Immature natural killer cell (primary cell): ENCODE measurements around the gene KTN1. TPM values are rescaled to one million over a fixed set of nuclear protein-coding genes. Genes with fewer than 3 reads are reported as not detected.

Experiments used
- DNase-seq, 3 donors: peaks; one replicate each; pipeline ENCODE4 v3.0.0; 2022; ENCODE audit warnings: mixed read lengths in 1 of 3
- H3K27ac Mint-ChIP-seq, 6 donors: one replicate each; pipeline ENCODE4 v1.8.0; 2020; ENCODE audit warnings: mixed read lengths in 6 of 6, mild to moderate bottlenecking in 5 of 6, inconsistent platforms in 4 of 6, moderate library complexity in 3 of 6
- H3K27me3 Mint-ChIP-seq, 3 donors: one replicate each; pipeline ENCODE4 v1.8.0; 2020 to 2021; ENCODE audit warnings: low read depth in 3 of 3, mild to moderate bottlenecking in 3 of 3, mixed read lengths in 3 of 3, moderate library complexity in 3 of 3, inconsistent platforms in 1 of 3
- H3K36me3 Mint-ChIP-seq, 3 donors: one replicate each; pipeline ENCODE4 v1.8.0; 2020; ENCODE audit warnings: mixed read lengths in 3 of 3, inconsistent platforms in 2 of 3, mild to moderate bottlenecking in 2 of 3
- H3K4me1 Mint-ChIP-seq, 2 donors: one replicate each; pipeline ENCODE4 v1.8.0; 2020; ENCODE audit warnings: inconsistent platforms in 2 of 2, mild to moderate bottlenecking in 2 of 2, mixed read lengths in 2 of 2, moderate library complexity in 1 of 2
- H3K4me3 Mint-ChIP-seq, 5 donors: one replicate each; pipeline ENCODE4 v1.8.0; 2020; ENCODE audit warnings: mild to moderate bottlenecking in 5 of 5, mixed read lengths in 5 of 5, inconsistent platforms in 3 of 5, moderate library complexity in 3 of 5
- H3K9me3 Mint-ChIP-seq, 6 donors: one replicate each; pipeline ENCODE4 v1.8.0; 2020; ENCODE audit warnings: mild to moderate bottlenecking in 6 of 6, mixed read lengths in 6 of 6, inconsistent platforms in 4 of 6, moderate library complexity in 3 of 6
- polyA plus RNA-seq, 3 donors: library from polyadenylated mRNA; unstranded; fragments of 300-500 nt; fragmentation: Illumina TruSeq; gene quantifications; one replicate each; pipeline ENCODE4 v1.2.3, GENCODE V29; 2021

KTN1 gene
- polyA plus RNA-seq, 3 donors from 2014 or later: 4.8 to 30.5 (median 18.5) TPM

- no peaks in the 10 kb centered on the region for H3K4me1 Mint-ChIP-seq
- H3K27ac Mint-ChIP-seq: no peak overlapping the region
- H3K9me3 Mint-ChIP-seq: no peaks in the 10 kb centered on the region
- DNase-seq: no peak
- no peaks in the 10 kb centered on the region for H3K27me3 Mint-ChIP-seq
- H3K36me3 Mint-ChIP-seq: peaks cover 15 to 32% (median 21%) of the 10 kb centered on the region in 3 donors
- no peak overlapping the region for H3K4me3 Mint-ChIP-seq
Observed at GRCh38 chr14:55641954-55642353, 61.9 kb downstream of the KTN1 start.

GRCh38 chr14:55645145-55645544, 65.1 kb downstream of the KTN1 start:
- H3K36me3 Mint-ChIP-seq: peaks cover 13 to 31% (median 22%) of the 10 kb centered on the region in 3 donors
- no peaks in the 10 kb centered on the region for H3K9me3 Mint-ChIP-seq
- H3K27me3 Mint-ChIP-seq: no peaks in the 10 kb centered on the region
- H3K4me1 Mint-ChIP-seq: no peaks in the 10 kb centered on the region
- H3K27ac Mint-ChIP-seq: no peak overlapping the region
- no peak overlapping the region for H3K4me3 Mint-ChIP-seq
- no peak for DNase-seq

- H3K9me3 Mint-ChIP-seq: no peaks in the 10 kb centered on the region
- peaks cover 11 to 34% (median 25%) of the 10 kb centered on the region in 3 donors for H3K36me3 Mint-ChIP-seq
- H3K27me3 Mint-ChIP-seq: no peaks in the 10 kb centered on the region
- DNase-seq: no peak
- H3K4me1 Mint-ChIP-seq: no peaks in the 10 kb centered on the region
- H3K4me3 Mint-ChIP-seq: no peak overlapping the region
- peak overlapping the region in 2 of 6 donors; percentile 1 to 42 for H3K27ac Mint-ChIP-seq
Observed at GRCh38 chr14:55645845-55646832, 66.1 kb downstream of the KTN1 start.

- Mint-ChIP-seq H3K27ac (peak overlapping the region in 3 of 6 donors; percentile 4 to 64 (median 14)), H3K9me3 (no peaks in the 10 kb centered on the region), H3K4me1 (no peaks in the 10 kb centered on the region), H3K4me3 (no peak overlapping the region), H3K27me3 (no peaks in the 10 kb centered on the region), H3K36me3 (peaks cover 21 to 52% (median 45%) of the 10 kb centered on the region in 3 donors)
- no peak for DNase-seq
Observed at GRCh38 chr14:55650992-55651391, 71.0 kb downstream of the KTN1 start.

- peaks cover 29 to 51% (median 36%) of the 10 kb centered on the region in 3 donors for H3K36me3 Mint-ChIP-seq
- H3K9me3 Mint-ChIP-seq: no peaks in the 10 kb centered on the region
- H3K27me3 Mint-ChIP-seq: no peaks in the 10 kb centered on the region
- DNase-seq: no peak
- H3K4me3 Mint-ChIP-seq: no peak overlapping the region
- no peak overlapping the region for H3K27ac Mint-ChIP-seq
- no peaks in the 10 kb centered on the region for H3K4me1 Mint-ChIP-seq
Observed at GRCh38 chr14:55654243-55654642, 74.2 kb downstream of the KTN1 start.

GRCh38 chr14:55661029-55661428, 81.0 kb downstream of the KTN1 start:
- peaks cover 16 to 20% of the 10 kb centered on the region in 2 donors for H3K4me1 Mint-ChIP-seq
- no peaks in the 10 kb centered on the region for H3K9me3 Mint-ChIP-seq
- no peak overlapping the region for H3K4me3 Mint-ChIP-seq
- peaks cover 25 to 59% (median 43%) of the 10 kb centered on the region in 3 donors for H3K36me3 Mint-ChIP-seq
- H3K27me3 Mint-ChIP-seq: no peaks in the 10 kb centered on the region
- H3K27ac Mint-ChIP-seq: no peak overlapping the region
- no peak for DNase-seq

- Mint-ChIP-seq H3K4me3 (no peak overlapping the region), H3K27ac (no peak overlapping the region), H3K27me3 (peaks cover 0 to 2% (median 0%) of the 10 kb centered on the region in 3 donors), H3K36me3 (peaks cover 25 to 57% (median 34%) of the 10 kb centered on the region in 3 donors), H3K4me1 (peaks cover 16 to 20% of the 10 kb centered on the region in 2 donors), H3K9me3 (no peaks in the 10 kb centered on the region)
- no peak for DNase-seq
Observed at GRCh38 chr14:55662752-55663151, 82.7 kb downstream of the KTN1 start.

GRCh38 chr14:55665067-55665675, 85.2 kb downstream of the KTN1 start:
- H3K9me3 Mint-ChIP-seq: no peaks in the 10 kb centered on the region
- H3K4me1 Mint-ChIP-seq: peaks cover 16 to 20% of the 10 kb centered on the region in 2 donors
- peaks cover 24 to 54% (median 32%) of the 10 kb centered on the region in 3 donors for H3K36me3 Mint-ChIP-seq
- H3K27me3 Mint-ChIP-seq: peaks cover 0 to 2% (median 0%) of the 10 kb centered on the region in 3 donors
- no peak for DNase-seq
- peak overlapping the region in 4 of 6 donors; percentile 29 to 68 (median 48) for H3K27ac Mint-ChIP-seq
- no peak overlapping the region for H3K4me3 Mint-ChIP-seq

GRCh38 chr14:55667801-55668200, 87.8 kb downstream of the KTN1 start:
- H3K36me3 Mint-ChIP-seq: peaks cover 24 to 61% (median 32%) of the 10 kb centered on the region in 3 donors
- no peak overlapping the region for H3K4me3 Mint-ChIP-seq
- peaks cover 16 to 20% of the 10 kb centered on the region in 2 donors for H3K4me1 Mint-ChIP-seq
- no peaks in the 10 kb centered on the region for H3K9me3 Mint-ChIP-seq
- H3K27me3 Mint-ChIP-seq: peaks cover 0 to 2% (median 2%) of the 10 kb centered on the region in 3 donors
- DNase-seq: no peak
- no peak overlapping the region for H3K27ac Mint-ChIP-seq

- H3K9me3 Mint-ChIP-seq: no peaks in the 10 kb centered on the region
- DNase-seq: no peak
- no peaks in the 10 kb centered on the region for H3K4me1 Mint-ChIP-seq
- peaks cover 0 to 2% (median under 1%) of the 10 kb centered on the region in 3 donors for H3K27me3 Mint-ChIP-seq
- H3K27ac Mint-ChIP-seq: peak overlapping the region in 1 of 6 donors; percentile 19
- peaks cover 19 to 59% (median 26%) of the 10 kb centered on the region in 3 donors for H3K36me3 Mint-ChIP-seq
- no peak overlapping the region for H3K4me3 Mint-ChIP-seq
Observed at GRCh38 chr14:55671641-55672040, 91.6 kb downstream of the KTN1 start.

GRCh38 chr14:55673048-55673447, 93.0 kb downstream of the KTN1 start:
- H3K36me3 Mint-ChIP-seq: peaks cover 19 to 54% (median 26%) of the 10 kb centered on the region in 3 donors
- H3K9me3 Mint-ChIP-seq: no peaks in the 10 kb centered on the region
- H3K27ac Mint-ChIP-seq: no peak overlapping the region
- peaks cover 0 to 2% (median 0%) of the 10 kb centered on the region in 3 donors for H3K27me3 Mint-ChIP-seq
- no peak for DNase-seq
- H3K4me3 Mint-ChIP-seq: no peak overlapping the region
- no peaks in the 10 kb centered on the region for H3K4me1 Mint-ChIP-seq

GRCh38 chr14:55681096-55681495, 101.1 kb downstream of the KTN1 start:
- H3K4me3 Mint-ChIP-seq: no peak overlapping the region
- H3K4me1 Mint-ChIP-seq: no peaks in the 10 kb centered on the region
- H3K9me3 Mint-ChIP-seq: no peaks in the 10 kb centered on the region
- H3K27ac Mint-ChIP-seq: no peak overlapping the region
- peaks cover 30 to 47% (median 38%) of the 10 kb centered on the region in 3 donors for H3K36me3 Mint-ChIP-seq
- DNase-seq: no peak
- no peaks in the 10 kb centered on the region for H3K27me3 Mint-ChIP-seq

- no peak for DNase-seq
- Mint-ChIP-seq H3K27ac (no peak overlapping the region), H3K4me1 (no peaks in the 10 kb centered on the region), H3K4me3 (no peak overlapping the region), H3K36me3 (peaks cover 26 to 36% (median 36%) of the 10 kb centered on the region in 3 donors), H3K9me3 (no peaks in the 10 kb centered on the region), H3K27me3 (no peaks in the 10 kb centered on the region)
Observed at GRCh38 chr14:55684956-55685584, 105.1 kb downstream of the KTN1 start.
